Loucy (cell line): ENCODE measurements around the gene PRLHR.

ENCODE experiments used
- H2AFZ ChIP-seq: fragments of 200-600 bp; sonication (generic); 2 replicates; pipeline ENCODE4 v1.6.0; 2016; ENCODE audit warnings: antibody characterized with exemption, mild to moderate bottlenecking, low read length, moderate library complexity
- H3F3A ChIP-seq: fragments of 200-600 bp; 2 replicates; pipeline ENCODE4 v1.6.0; 2016; ENCODE audit warnings: antibody characterized with exemption, low read depth, mild to moderate bottlenecking
- H3K27me3 ChIP-seq: fragments of 200-600 bp; sonication (generic); 2 replicates; pipeline ENCODE4 v1.6.1; 2014; ENCODE audit warnings: low read length, mild to moderate bottlenecking; ENCODE audit not compliant: insufficient read depth, poor library complexity, severe bottlenecking
- H3K36me3 ChIP-seq: fragments of 200-600 bp; sonication (generic); 2 replicates; pipeline ENCODE4 v1.6.1; 2016; ENCODE audit warnings: low read length; ENCODE audit not compliant: insufficient read depth
- H3K4me1 ChIP-seq: fragments of 200-600 bp; sonication (generic); 2 replicates; pipeline ENCODE4 v1.5.1; 2014; ENCODE audit warnings: low read length, mild to moderate bottlenecking; ENCODE audit not compliant: insufficient read depth, poor library complexity, severe bottlenecking
- H3K4me2 ChIP-seq: fragments of 200-600 bp; sonication (generic); 2 replicates; pipeline ENCODE4 v1.6.0; 2014; ENCODE audit warnings: antibody characterized with exemption, low read length, low read depth, mild to moderate bottlenecking; ENCODE audit not compliant: poor library complexity, severe bottlenecking
- H3K4me3 ChIP-seq: fragments of 200-600 bp; sonication (generic); 2 replicates; pipeline ENCODE4 v1.5.1; 2014; ENCODE audit warnings: low read length, mild to moderate bottlenecking, mixed read lengths; ENCODE audit not compliant: poor library complexity, severe bottlenecking
- H3K79me2 ChIP-seq: fragments of 200-600 bp; sonication (generic); 2 replicates; pipeline ENCODE4 v1.6.1; 2014; ENCODE audit warnings: low read length; ENCODE audit not compliant: insufficient read depth
- H3K9ac ChIP-seq: fragments of 200-600 bp; sonication (generic); 2 replicates; pipeline ENCODE4 v1.6.0; 2014; ENCODE audit warnings: mild to moderate bottlenecking, low read depth, low read length, moderate library complexity; ENCODE audit not compliant: poor library complexity, severe bottlenecking
- H3K9me2 ChIP-seq: fragments of 200-600 bp; sonication (generic); replicated peaks from 2 replicates; pipeline ENCODE4 v1.6.1; 2016; ENCODE audit warnings: low read depth, low read length, mixed read lengths
- H3K9me3 ChIP-seq: fragments of 200-600 bp; sonication (generic); 2 replicates; pipeline ENCODE4 v1.6.1; 2014; ENCODE audit warnings: mild to moderate bottlenecking, antibody characterized with exemption, low read length, low read depth; ENCODE audit not compliant: insufficient read depth
- H4K20me1 ChIP-seq: fragments of 200-600 bp; sonication (generic); 2 replicates; pipeline ENCODE4 v1.6.0; 2014; ENCODE audit warnings: antibody characterized with exemption, low read length, mild to moderate bottlenecking; ENCODE audit not compliant: insufficient read depth, poor library complexity, severe bottlenecking
- EZH2phosphoT487 ChIP-seq: fragments of 200-600 bp; IDR thresholded peaks from 2 replicates; pipeline ENCODE4 v1.6.1; 2018; ENCODE audit warnings: antibody characterized with exemption, mild to moderate bottlenecking, moderate library complexity, borderline replicate concordance

The PRLHR gene

DNA sequence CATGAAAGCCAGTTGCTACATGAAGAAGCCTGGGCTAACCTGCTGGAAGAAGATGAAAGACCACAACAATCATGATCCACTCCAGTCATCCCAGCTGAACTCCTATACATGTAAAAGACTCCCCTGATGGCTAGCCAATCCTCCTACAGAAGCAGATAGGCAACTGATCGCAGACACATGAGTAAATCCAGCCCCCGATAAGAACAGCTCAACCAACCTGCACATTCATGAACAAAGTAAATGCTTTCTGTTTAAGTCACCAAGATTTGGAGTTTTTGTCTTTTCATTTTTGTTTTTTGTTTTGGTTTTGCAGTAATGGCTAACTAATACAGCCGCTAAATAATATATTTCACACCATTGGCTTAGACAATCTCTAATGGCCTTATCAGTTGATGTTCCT is 53.7 kb downstream of the PRLHR start:
- Histone ChIP-seq H3K9ac (no peak overlapping the region), H3K27me3 (no peaks in the 10 kb centered on the region)

More for the DNA sequence above, 53.7 kb downstream of the PRLHR start:
- Histone ChIP-seq H3K9me3 (no peaks in the 10 kb centered on the region), H3F3A (no peaks in the 10 kb centered on the region), H3K9me2 (no peaks in the 10 kb centered on the region), H3K4me3 (no peak overlapping the region), H3K79me2 (no peaks in the 10 kb centered on the region), H3K4me1 (no peaks in the 10 kb centered on the region), H2AFZ (no peak overlapping the region), H3K36me3 (no peaks in the 10 kb centered on the region), H4K20me1 (no peaks in the 10 kb centered on the region), H3K4me2 (no peak overlapping the region)
- no peak for TF ChIP-seq EZH2phosphoT487
